Hepatocyte (in vitro differentiated cells): ENCODE measurements around the gene TNFRSF1B.

Experiments
- CTCF ChIP-seq: fragments of 200-600 bp; sonication (generic); IDR thresholded peaks from 2 replicates; pipeline ENCODE4 v1.5.1; 2016; ENCODE audit warnings: antibody characterized with exemption, mild to moderate bottlenecking; ENCODE audit not compliant: poor library complexity
- EZH2 ChIP-seq: fragments of 200-600 bp; sonication (generic); IDR thresholded peaks from 2 replicates; pipeline ENCODE4 v1.6.1; 2016; ENCODE audit warnings: antibody characterized with exemption, mild to moderate bottlenecking, borderline replicate concordance

GRCh38 chr1:12244078-12244477 lies 77.3 kb downstream of the TNFRSF1B start:
- TF ChIP-seq CTCF (peak; percentile 13), EZH2 (no peak)
